HepG2 (cell line): Measurements from ENCODE around the gene LTB4R2. TPM values are rescaled to one million over a fixed set of nuclear protein-coding genes. Genes with fewer than 3 reads are reported as not detected.

Experiments
- ATAC-seq: fragments of 200-7000 bp; cut with Tn5 transposase; 3 replicates; pipeline ENCODE4 v1.9.1; 2020; ENCODE audit warnings: mild to moderate bottlenecking, moderate library complexity
- BruUV-seq: library from RNA; stranded (reverse); fragments of 400-500 nt; replicated peaks from 2 replicates; lab custom pipeline; 2021; lab: Mats Ljungman, UMichigan
- CTCF ChIA-PET: fragments of 300-600 bp; formaldehyde crosslinking; extraction: SDS; loops from one replicate; lab custom pipeline; 2021; ENCODE audit warnings: low total read pairs, inconsistent platforms, low intra/inter-chr PET ratio; lab: Yijun Ruan, JAX
- POLR2A ChIA-PET: fragments of 350-600 bp; sonication (Branson Sonifier 250); formaldehyde crosslinking; loops from one replicate; lab custom pipeline; 2020; ENCODE audit warnings: antibody characterized with exemption, inconsistent platforms; lab: Yijun Ruan, JAX
- DNase-seq: peaks from one replicate; pipeline ENCODE4 v3.0.0-alpha.2; 2015; ENCODE audit warnings: low spot score
- FAIRE-seq: peaks from 3 replicates; lab custom pipeline; 2011; peaks lifted over from hg19 to GRCh38; lab: Jason Lieb, UNC
- H2AFZ ChIP-seq: one replicate; pipeline ENCODE4 v1.6.1; 2011; ENCODE audit warnings: low read length, inconsistent platforms
- H3K27ac ChIP-seq: fragments of 300-600 bp; 3 replicates; pipeline ENCODE4 v1.8.0; 2011; ENCODE audit warnings: mixed run types, mild to moderate bottlenecking, mixed read lengths, low read length, inconsistent platforms; ENCODE audit not compliant: insufficient read depth; ENCODE audit errors: extremely low read length
- H3K27me3 ChIP-seq, 2 experiments: fragments of 200-600 bp in 1 of 2; 2 replicates in 1 of 2; 3 replicates in 1 of 2; pipeline versions ENCODE4 v1.6.0 to v1.8.0; 2011; ENCODE audit warnings: low read length in 2 of 2, mild to moderate bottlenecking in 2 of 2, moderate library complexity in 2 of 2, inconsistent platforms in 1 of 2; ENCODE audit not compliant: insufficient read depth in 2 of 2, control insufficient read depth in 1 of 2
- H3K36me3 ChIP-seq, 2 experiments: fragments of 200-600 bp in 1 of 2; replicated peaks in 1 of 2; 2 replicates in 1 of 2; 3 replicates in 1 of 2; pipeline versions ENCODE4 v1.5.1 to v1.8.0; 2011; ENCODE audit warnings: low read length in 2 of 2, inconsistent platforms in 1 of 2; ENCODE audit not compliant: insufficient read depth in 2 of 2, control insufficient read depth in 1 of 2
- H3K4me1 ChIP-seq: 2 replicates; pipeline ENCODE4 v1.5.1; 2012; ENCODE audit warnings: low read length, inconsistent platforms; ENCODE audit not compliant: insufficient read depth
- H3K4me2 ChIP-seq: 2 replicates; pipeline ENCODE4 v1.6.0; 2011; ENCODE audit warnings: low read depth, low read length, inconsistent platforms
- H3K4me3 ChIP-seq, 3 experiments: fragments of 200-600 bp in 1 of 3; sonication (generic), shearing (Covaris generic) in 1 of 3; replicated peaks in 1 of 3; 2 replicates each; pipeline ENCODE4 v1.5.1; 2011 to 2016; ENCODE audit warnings: low read length in 3 of 3, inconsistent platforms in 2 of 3, low read depth in 2 of 3, mild to moderate bottlenecking in 2 of 3, control low read depth in 1 of 3, mixed read lengths in 1 of 3; ENCODE audit not compliant: insufficient read depth in 1 of 3
- H3K79me2 ChIP-seq: one replicate; pipeline ENCODE4 v1.6.1; 2011; ENCODE audit warnings: low read length, inconsistent platforms; ENCODE audit not compliant: insufficient read depth
- H3K9ac ChIP-seq: 2 replicates; pipeline ENCODE4 v1.6.0; 2011; ENCODE audit warnings: mild to moderate bottlenecking, low read depth, low read length, inconsistent platforms; ENCODE audit not compliant: insufficient read depth
- H3K9me3 ChIP-seq: 2 replicates; pipeline ENCODE4 v1.5.1; 2012; ENCODE audit warnings: mild to moderate bottlenecking, low read length
- H4K20me1 ChIP-seq: 2 replicates; pipeline ENCODE4 v1.6.0; 2011; ENCODE audit warnings: inconsistent platforms, mild to moderate bottlenecking, low read length, moderate library complexity; ENCODE audit not compliant: insufficient read depth
- CAMTA2 ChIP-seq: sonication (generic); formaldehyde crosslinking; IDR thresholded peaks from 2 replicates; pipeline ENCODE4 v1.4.0; 2020; ENCODE audit warnings: mild to moderate bottlenecking, missing genetic modification reagents, borderline replicate concordance
- CHCHD3 ChIP-seq: sonication (generic); formaldehyde crosslinking; IDR thresholded peaks from 2 replicates; pipeline ENCODE4 v1.8.0; 2022; ENCODE audit warnings: mild to moderate bottlenecking, missing genetic modification reagents, moderate library complexity
- DNMT1 ChIP-seq: sonication (generic); formaldehyde crosslinking; IDR thresholded peaks from 2 replicates; pipeline ENCODE4 v1.5.1; 2020; ENCODE audit warnings: mild to moderate bottlenecking, missing genetic modification reagents
- ELF1 ChIP-seq: sonication (generic); formaldehyde crosslinking; IDR thresholded peaks from 2 replicates; pipeline ENCODE4 v1.4.0; 2020; ENCODE audit warnings: missing genetic modification reagents
- HNRNPK ChIP-seq: fragments of 200-400 bp; formaldehyde crosslinking; IDR thresholded peaks from 2 replicates; pipeline ENCODE4 v1.6.1; 2018; ENCODE audit warnings: low read length, low read depth, moderate library complexity, mild to moderate bottlenecking; ENCODE audit not compliant: poor library complexity, severe bottlenecking
- KLF12 ChIP-seq: sonication (generic); formaldehyde crosslinking; IDR thresholded peaks from 2 replicates; pipeline ENCODE4 v1.4.0; 2020; ENCODE audit warnings: missing genetic modification reagents, borderline replicate concordance
- NFKB2 ChIP-seq: sonication (generic); formaldehyde crosslinking; IDR thresholded peaks from 2 replicates; pipeline ENCODE4 v1.4.0; 2020; ENCODE audit warnings: missing genetic modification reagents, borderline replicate concordance
- SNAI1 ChIP-seq: sonication (generic); formaldehyde crosslinking; IDR thresholded peaks from 2 replicates; pipeline ENCODE4 v1.5.0; 2020; ENCODE audit warnings: mild to moderate bottlenecking, missing genetic modification reagents, borderline replicate concordance
- SP2 ChIP-seq: sonication (generic); formaldehyde crosslinking; IDR thresholded peaks from 2 replicates; pipeline ENCODE4 v1.5.1; 2020; ENCODE audit warnings: mild to moderate bottlenecking, missing genetic modification reagents
- SP4 ChIP-seq: sonication (generic); formaldehyde crosslinking; IDR thresholded peaks from 2 replicates; pipeline ENCODE4 v1.8.1; 2023; ENCODE audit warnings: mild to moderate bottlenecking, missing genetic modification reagents
- TCF7 ChIP-seq: sonication (generic); IDR thresholded peaks from 2 replicates; pipeline ENCODE4 v1.6.1; 2016; ENCODE audit warnings: antibody characterized with exemption, low read depth
- ZNF713 ChIP-seq: sonication (generic); formaldehyde crosslinking; IDR thresholded peaks from 2 replicates; pipeline ENCODE4 v1.4.0; 2020; ENCODE audit warnings: mild to moderate bottlenecking, missing genetic modification reagents
- ZNF788 ChIP-seq: sonication (generic); formaldehyde crosslinking; IDR thresholded peaks from 2 replicates; pipeline ENCODE4 v1.5.0; 2020; ENCODE audit warnings: mild to moderate bottlenecking, missing genetic modification reagents, borderline replicate concordance
- ZSCAN22 ChIP-seq: sonication (generic); formaldehyde crosslinking; IDR thresholded peaks from 2 replicates; pipeline ENCODE4 v1.4.0; 2020; ENCODE audit warnings: mild to moderate bottlenecking, missing genetic modification reagents
- WGBS: methylation state at CpG from one replicate; pipeline ENCODE4 v1.1.6; 2017; ENCODE audit warnings: low lambda C conversion rate; 5-methylcytosine and 5-hydroxymethylcytosine counted together
- in situ Hi-C: cut with HindIII; loops from 2 replicates; pipeline ENCODE4 v1.10.0; 2017; ENCODE audit warnings: low pct_unique_long_range_greater_than_20kb; ENCODE audit not compliant: extremely low pct_ligation_motif_present
- intact Hi-C: fragments of 100-400 bp; cut with micrococcal nuclease; formaldehyde crosslinking; loops from one replicate; pipeline ENCODE4 v1.10.0; 2022; ENCODE audit not compliant: unreplicated experiment
- polyA plus RNA-seq, 8 experiments: library from polyadenylated mRNA; depleted of rRNA in 3 of 8; stranded (reverse) in 7 of 8; unstranded in 1 of 8; fragments of >200 nt; fragmentation: Illumina TruSeq in 4 of 8; extraction: Trizol in 4 of 8; gene quantifications; 2 replicates each; pipeline versions ENCODE4 v1.2.1 to v1.2.3, GENCODE V29; 2011 to 2016; ENCODE audit warnings: low read depth in 4 of 8, missing spikeins in 1 of 8, mixed read lengths in 1 of 8; ENCODE audit not compliant: insufficient read depth in 1 of 8
- total RNA-seq, 5 experiments: library from RNA; depleted of rRNA; stranded (reverse); fragments of >200 nt; fragmentation: Illumina TruSeq; extraction: Trizol; gene quantifications; 2 replicates each; pipeline ENCODE4 v1.2.3, GENCODE V29; 2016; ENCODE audit warnings: low read depth in 1 of 5
- TF ChIP-seq, protein P1 (sequence below): sonication (generic); formaldehyde crosslinking; IDR thresholded peaks from 2 replicates; pipeline ENCODE4 v1.8.1; 2023; ENCODE audit warnings: mild to moderate bottlenecking, missing genetic modification reagents
- TF ChIP-seq, protein P2 (sequence below): sonication (generic); formaldehyde crosslinking; IDR thresholded peaks from 2 replicates; pipeline ENCODE4 v1.8.1; 2022; ENCODE audit warnings: mild to moderate bottlenecking, missing genetic modification reagents

Gene LTB4R2
- total and polyA plus RNA-seq, 2 of the 13 experiments (the other 11 are each of a cell fraction or from before 2014, with no cell fraction given), result 3.9 to 6.9 TPM

DNA sequence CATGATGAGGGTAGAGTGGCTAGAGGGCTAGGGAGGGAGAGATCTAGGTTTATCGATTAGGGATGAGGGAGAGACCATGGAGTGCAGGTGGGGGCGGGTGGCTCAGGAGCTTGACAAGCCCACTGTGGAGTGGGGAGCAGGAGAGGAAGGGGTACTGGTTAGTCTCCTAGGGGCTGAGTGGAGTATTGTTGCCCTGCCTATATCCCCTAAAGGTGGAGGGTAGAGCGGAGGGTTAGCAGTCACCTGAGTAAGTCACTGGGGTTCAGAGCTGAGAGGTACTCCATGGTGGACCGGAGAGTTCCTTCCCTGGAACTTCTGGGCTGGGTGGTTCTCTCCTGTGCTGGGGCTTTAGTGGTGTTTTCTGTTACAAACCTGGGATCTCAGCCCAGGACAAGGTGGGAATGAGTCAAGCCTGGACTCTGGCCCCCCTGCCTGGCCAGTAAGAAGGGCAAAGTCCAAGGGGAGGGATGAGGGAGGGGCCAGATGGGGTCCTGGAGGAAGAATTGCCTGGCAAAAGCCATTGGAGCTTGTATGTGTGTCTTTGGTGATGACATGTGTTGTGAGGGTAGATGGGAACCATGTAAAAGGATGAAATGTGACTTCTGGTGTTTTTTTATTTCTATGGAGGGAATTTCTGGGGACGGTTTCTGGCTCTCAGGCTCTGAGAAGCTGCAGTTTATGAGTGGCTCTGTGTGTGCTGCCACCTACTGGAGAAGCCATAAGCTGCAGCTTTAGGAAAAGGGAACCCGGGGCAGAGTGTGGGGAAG lies 2.2 kb upstream of the LTB4R2 start, which contains the start of gene CIDEB (continued):
- TF ChIP-seq NFKB2 (CRISPR knock-in tag) (peak; percentile 37; the same call in 1 of the 2 replicates), ZSCAN22 (CRISPR knock-in tag) (peak; percentile 52; the same call in 1 of the 2 replicates)
- TF ChIP-seq, all 625 proteins: peak for 359

DNA sequence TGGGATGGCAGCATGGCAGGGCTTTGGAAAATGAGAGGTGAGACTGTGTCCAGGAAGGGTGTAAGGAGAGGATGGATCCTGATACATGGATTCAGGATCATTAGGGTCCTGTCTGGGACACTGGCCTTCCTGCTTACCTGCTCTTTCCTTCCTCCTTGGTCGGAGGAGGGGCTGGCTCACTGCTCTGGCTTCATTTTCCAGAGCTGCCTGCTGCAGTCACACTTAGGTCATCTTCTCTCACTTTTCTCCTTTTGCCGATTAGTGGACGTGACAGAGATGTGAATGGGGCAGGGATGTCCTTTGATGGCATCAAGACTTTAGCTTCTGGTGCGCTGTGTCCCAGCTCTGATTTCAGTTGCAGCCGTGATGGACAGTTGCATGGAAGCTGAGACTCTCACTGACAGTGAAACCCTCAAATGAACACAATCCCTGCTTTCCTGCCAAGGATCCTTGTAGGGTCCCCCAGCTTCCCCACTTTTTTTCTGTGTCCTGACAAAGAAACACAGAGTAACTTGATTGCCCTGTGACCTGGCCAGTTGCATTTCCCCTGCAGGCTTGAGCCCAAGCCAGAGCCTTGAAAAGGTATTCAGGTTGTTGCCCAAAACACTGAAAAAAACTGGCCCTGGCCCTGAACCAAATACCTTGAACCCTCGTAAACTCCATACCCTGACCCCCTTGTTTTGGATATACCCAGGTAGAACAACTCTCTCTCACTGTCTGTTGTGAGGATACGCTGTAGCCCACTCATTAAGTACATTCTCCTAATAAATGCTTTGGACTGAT lies 1.4 kb upstream of the LTB4R2 start:
- BruUV-seq, result no TSS peak
- WGBS, result 86% methylated on average over 7 of the region's 7 CpGs
- TF ChIP-seq TCF7 (no peak), ELF1 (CRISPR knock-in tag) (no peak), SP2 (no peak), HNRNPK (peak; percentile 14), ZNF713 (CRISPR knock-in tag) (0 out of 2 replicates have a peak, but pooled peaks have one; percentile 73), CAMTA2 (CRISPR knock-in tag) (peak; percentile 11; the same call in 1 of the 2 replicates), SP4 (CRISPR knock-in tag) (peak; percentile 25), SNAI1 (CRISPR knock-in tag) (0 out of 2 replicates have a peak, but pooled peaks have one; percentile 27), DNMT1 (0 out of 2 replicates have a peak, but pooled peaks have one; percentile 11), KLF12 (no peak), CHCHD3 (CRISPR knock-in tag) (peak; percentile 54; the same call in 1 of the 2 replicates), ZNF788 (CRISPR knock-in tag) (no peak)
- TF ChIP-seq, protein P1, sequence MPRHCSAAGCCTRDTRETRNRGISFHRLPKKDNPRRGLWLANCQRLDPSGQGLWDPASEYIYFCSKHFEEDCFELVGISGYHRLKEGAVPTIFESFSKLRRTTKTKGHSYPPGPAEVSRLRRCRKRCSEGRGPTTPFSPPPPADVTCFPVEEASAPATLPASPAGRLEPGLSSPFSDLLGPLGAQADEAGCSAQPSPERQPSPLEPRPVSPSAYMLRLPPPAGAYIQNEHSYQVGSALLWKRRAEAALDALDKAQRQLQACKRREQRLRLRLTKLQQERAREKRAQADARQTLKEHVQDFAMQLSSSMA (CRISPR knock-in tag), result peak; percentile 69; the same call in 1 of the 2 replicates
- TF ChIP-seq, protein P2, sequence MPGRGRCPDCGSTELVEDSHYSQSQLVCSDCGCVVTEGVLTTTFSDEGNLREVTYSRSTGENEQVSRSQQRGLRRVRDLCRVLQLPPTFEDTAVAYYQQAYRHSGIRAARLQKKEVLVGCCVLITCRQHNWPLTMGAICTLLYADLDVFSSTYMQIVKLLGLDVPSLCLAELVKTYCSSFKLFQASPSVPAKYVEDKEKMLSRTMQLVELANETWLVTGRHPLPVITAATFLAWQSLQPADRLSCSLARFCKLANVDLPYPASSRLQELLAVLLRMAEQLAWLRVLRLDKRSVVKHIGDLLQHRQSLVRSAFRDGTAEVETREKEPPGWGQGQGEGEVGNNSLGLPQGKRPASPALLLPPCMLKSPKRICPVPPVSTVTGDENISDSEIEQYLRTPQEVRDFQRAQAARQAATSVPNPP (CRISPR knock-in tag), result no peak

More for the DNA sequence above, 1.4 kb upstream of the LTB4R2 start:
- Histone ChIP-seq H3K36me3 (peaks cover 31 to 35% of the 10 kb centered on the region in 2 experiments), H3K4me2 (peak overlapping the region; percentile 92), H3K27ac (peak overlapping the region; percentile 90), H3K9me3 (no peaks in the 10 kb centered on the region), H3K27me3 (no peaks in the 10 kb centered on the region; a peak in 1 of 5 replicates), H3K4me1 (peaks cover 48% of the 10 kb centered on the region), H3K79me2 (peaks cover 9% of the 10 kb centered on the region), H3K9ac (peak overlapping the region; percentile 86), H2AFZ (no peak overlapping the region), H4K20me1 (no peaks in the 10 kb centered on the region), H3K4me3 (peak overlapping the region in 2 of 3 experiments; percentile 44 to 73; a peak in 3 of 6 replicates)
- intact Hi-C loops, result loop anchor here (2.0 kb wide), 1 partner anchor 66 kb away; the partner anchor contains the start of gene TINF2
- no peak for FAIRE-seq
- ATAC-seq, result no peak; the same call in 1 of the 3 replicates
- DNase-seq, result no peak
- in situ Hi-C loops, result no loop called here
- CTCF ChIA-PET, result interaction anchor here (1.2 to 3.4 kb wide), 5 partner anchors 8 to 123 kb away, joined by 3 to 45 read pairs (median 7); partner anchors contain the start of genes DHRS1, MDP1, NOP9 and TINF2
- POLR2A ChIA-PET, result interaction anchor here (0.6 to 24.7 kb wide), 47 partner anchors 8 to 1002 kb away, joined by 3 to 850 read pairs (median 7); partner anchors contain the start of genes BCL2L2, CBLN3, CHMP4A and DCAF11
